OCI-LY3 (cell line): ENCODE measurements around the gene FHOD3.

Experiments
- H2AFZ ChIP-seq: fragments of 200-600, 300-600 bp; shearing (Covaris generic); 2 replicates; pipeline ENCODE4 v1.6.0; 2014; ENCODE audit warnings: antibody characterized with exemption, low read depth, low read length
- H3K27ac ChIP-seq: fragments of 200-600, 300-600 bp; sonication (generic); 2 replicates; pipeline ENCODE4 v1.5.1; 2014; ENCODE audit warnings: mild to moderate bottlenecking, low read length, moderate library complexity, mixed read lengths
- H3K27me3 ChIP-seq: fragments of 200-600, 300-600 bp; sonication (generic); 2 replicates; pipeline ENCODE4 v1.6.1; 2014; ENCODE audit warnings: low read depth, low read length, mixed read lengths
- H3K36me3 ChIP-seq: fragments of 200-600, 300-600 bp; sonication (generic); replicated peaks from 2 replicates; pipeline ENCODE3; 2014; ENCODE audit warnings: low read depth, low read length, mixed read lengths
- H3K4me1 ChIP-seq: fragments of 300-600, 200-600 bp; sonication (generic); 2 replicates; pipeline ENCODE4 v1.6.1; 2014; ENCODE audit warnings: low read length, mixed read lengths
- H3K4me2 ChIP-seq: fragments of 200-600, 300-600 bp; sonication (generic); 2 replicates; pipeline ENCODE4 v1.6.1; 2014; ENCODE audit warnings: low read length, mixed read lengths
- H3K4me3 ChIP-seq: fragments of 300-600, 200-600 bp; sonication (generic); 2 replicates; pipeline ENCODE4 v1.5.1; 2014; ENCODE audit warnings: antibody characterized with exemption, mild to moderate bottlenecking, low read length, moderate library complexity
- H3K79me2 ChIP-seq: fragments of 300-600, 200-600 bp; shearing (Covaris generic); 2 replicates; pipeline ENCODE4 v1.6.1; 2014; ENCODE audit warnings: mild to moderate bottlenecking, low read length, mixed read lengths
- H3K9ac ChIP-seq: fragments of 300-600, 200-600 bp; shearing (Covaris generic); 2 replicates; pipeline ENCODE4 v1.6.0; 2014; ENCODE audit warnings: mild to moderate bottlenecking, low read length, moderate library complexity
- H3K9me3 ChIP-seq: fragments of 200-600, 300-600 bp; shearing (Covaris generic); 2 replicates; pipeline ENCODE4 v1.6.1; 2014; ENCODE audit warnings: low read length, mixed read lengths; ENCODE audit not compliant: insufficient read depth
- H4K20me1 ChIP-seq: fragments of 200-600, 300-600 bp; sonication (generic); 2 replicates; pipeline ENCODE4 v1.6.1; 2016; ENCODE audit warnings: low read length, mixed read lengths; ENCODE audit not compliant: insufficient read depth
- EZH2phosphoT487 ChIP-seq: fragments of 200-600 bp; shearing (Covaris generic); IDR thresholded peaks from 2 replicates; pipeline ENCODE4 v1.6.1; 2018; ENCODE audit warnings: antibody characterized with exemption, mixed run types, low read depth
- TF ChIP-seq, protein P1 (sequence below): fragments of 200-600, 300-600 bp; sonication (generic); IDR thresholded peaks from 2 replicates; pipeline ENCODE4 v1.5.1; 2014; ENCODE audit warnings: antibody characterized with exemption, low read length, low read depth

FHOD3 gene

DNA sequence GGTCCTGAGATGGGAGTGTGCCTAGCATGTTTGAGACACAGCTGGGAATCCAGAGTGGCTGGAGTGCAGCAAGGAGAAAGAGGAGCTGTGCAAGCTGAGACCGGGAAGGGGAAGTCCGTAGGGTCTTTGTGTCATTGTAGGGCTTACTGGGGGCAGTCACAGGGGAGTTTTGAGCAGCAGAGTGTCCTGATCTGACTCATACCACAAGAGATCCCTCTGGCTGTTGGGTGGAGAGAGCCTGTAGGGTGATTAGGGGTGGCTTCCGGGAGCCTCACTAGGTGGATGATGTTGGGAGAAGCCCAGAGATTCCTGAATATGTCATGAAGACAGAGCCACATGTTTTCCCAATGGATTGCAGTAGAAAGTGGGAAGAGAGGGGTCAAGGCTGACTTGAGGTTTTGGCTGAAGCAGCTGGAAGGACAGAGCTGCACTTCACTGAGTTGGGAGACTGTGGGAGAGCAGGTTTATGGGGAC lies 30.9 kb downstream of the FHOD3 start:
- Histone ChIP-seq H3K4me3 (no peak overlapping the region), H3K4me2 (no peak overlapping the region), H4K20me1 (no peaks in the 10 kb centered on the region), H3K4me1 (no peaks in the 10 kb centered on the region), H3K27me3 (peaks cover 28% of the 10 kb centered on the region; the same call in 1 of the 2 replicates), H3K9me3 (no peaks in the 10 kb centered on the region), H2AFZ (no peak overlapping the region), H3K9ac (no peak overlapping the region), H3K27ac (no peak overlapping the region), H3K36me3 (no peaks in the 10 kb centered on the region), H3K79me2 (no peaks in the 10 kb centered on the region)
- TF ChIP-seq EZH2phosphoT487: no peak
- TF ChIP-seq, protein P1, sequence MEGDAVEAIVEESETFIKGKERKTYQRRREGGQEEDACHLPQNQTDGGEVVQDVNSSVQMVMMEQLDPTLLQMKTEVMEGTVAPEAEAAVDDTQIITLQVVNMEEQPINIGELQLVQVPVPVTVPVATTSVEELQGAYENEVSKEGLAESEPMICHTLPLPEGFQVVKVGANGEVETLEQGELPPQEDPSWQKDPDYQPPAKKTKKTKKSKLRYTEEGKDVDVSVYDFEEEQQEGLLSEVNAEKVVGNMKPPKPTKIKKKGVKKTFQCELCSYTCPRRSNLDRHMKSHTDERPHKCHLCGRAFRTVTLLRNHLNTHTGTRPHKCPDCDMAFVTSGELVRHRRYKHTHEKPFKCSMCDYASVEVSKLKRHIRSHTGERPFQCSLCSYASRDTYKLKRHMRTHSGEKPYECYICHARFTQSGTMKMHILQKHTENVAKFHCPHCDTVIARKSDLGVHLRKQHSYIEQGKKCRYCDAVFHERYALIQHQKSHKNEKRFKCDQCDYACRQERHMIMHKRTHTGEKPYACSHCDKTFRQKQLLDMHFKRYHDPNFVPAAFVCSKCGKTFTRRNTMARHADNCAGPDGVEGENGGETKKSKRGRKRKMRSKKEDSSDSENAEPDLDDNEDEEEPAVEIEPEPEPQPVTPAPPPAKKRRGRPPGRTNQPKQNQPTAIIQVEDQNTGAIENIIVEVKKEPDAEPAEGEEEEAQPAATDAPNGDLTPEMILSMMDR: no peak

DNA sequence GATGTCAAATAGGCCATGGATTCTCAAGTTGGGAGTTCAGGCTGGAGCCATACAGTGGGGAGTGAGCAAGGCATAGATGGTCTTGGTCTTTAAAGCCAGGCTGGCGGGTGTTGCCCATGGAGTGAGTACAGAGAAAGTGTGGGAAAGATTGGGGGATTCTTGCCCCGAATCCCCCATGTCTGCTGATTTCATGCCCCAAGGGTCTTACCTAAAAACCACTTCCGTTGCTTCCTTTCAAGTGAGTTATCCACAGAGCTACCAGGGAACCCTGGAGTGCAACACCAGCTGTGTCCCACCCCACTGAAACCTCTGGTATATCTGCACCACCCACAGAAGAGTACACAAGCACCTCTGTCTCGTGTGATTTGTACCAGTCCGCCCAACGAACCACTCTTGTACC lies 31.4 kb downstream of the FHOD3 start:
- Histone ChIP-seq H3K4me2 (no peak overlapping the region), H3K27me3 (peaks cover 28% of the 10 kb centered on the region; the same call in 1 of the 2 replicates), H3K79me2 (no peaks in the 10 kb centered on the region), H4K20me1 (no peaks in the 10 kb centered on the region), H2AFZ (no peak overlapping the region), H3K4me1 (no peaks in the 10 kb centered on the region), H3K27ac (no peak overlapping the region), H3K4me3 (no peak overlapping the region), H3K9me3 (no peaks in the 10 kb centered on the region), H3K9ac (no peak overlapping the region), H3K36me3 (no peaks in the 10 kb centered on the region)
- TF ChIP-seq, protein P1: no peak
- no peak for TF ChIP-seq EZH2phosphoT487

DNA sequence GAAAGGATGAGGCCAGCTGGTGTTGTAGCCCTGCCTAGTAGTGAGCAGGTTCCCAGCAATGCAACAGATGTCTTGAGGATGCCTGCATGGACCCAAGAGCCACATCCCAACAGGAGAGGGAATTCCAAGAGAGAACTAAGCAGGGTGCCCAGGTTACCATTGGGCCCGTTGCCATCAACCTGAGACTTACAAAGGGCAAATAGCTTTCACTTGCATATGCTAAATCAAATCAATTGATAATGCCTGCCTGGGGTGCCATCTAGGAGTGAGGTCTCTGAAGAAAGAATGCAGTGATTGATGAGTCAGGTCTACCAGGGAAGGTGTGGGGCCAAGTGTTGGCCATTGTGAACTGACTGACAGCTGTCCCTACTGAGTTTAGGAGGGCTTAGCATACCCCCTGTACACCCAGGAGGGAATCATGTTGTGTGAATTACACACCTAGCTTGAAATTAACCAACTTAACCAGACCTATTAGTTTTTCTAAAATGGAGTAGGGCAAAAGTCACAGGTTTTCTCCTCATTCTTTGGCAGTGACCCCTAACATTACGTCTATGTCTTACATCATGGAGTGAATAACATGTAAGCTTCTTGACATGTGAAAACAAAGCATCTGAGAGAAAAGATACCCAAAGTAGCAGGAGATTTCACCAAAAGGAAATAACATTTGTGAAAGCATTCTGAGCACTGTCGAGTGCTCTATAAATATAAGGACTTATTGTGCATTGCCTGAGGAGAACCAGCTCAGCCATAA lies 32.3 kb downstream of the FHOD3 start:
- no peak overlapping the region for H2AFZ ChIP-seq
- H3K27me3 ChIP-seq: peaks cover 28% of the 10 kb centered on the region; the same call in 1 of the 2 replicates
- H3K4me2 ChIP-seq: no peak overlapping the region
- H3K79me2 ChIP-seq: no peaks in the 10 kb centered on the region
- H3K36me3 ChIP-seq: no peaks in the 10 kb centered on the region
- no peak overlapping the region for H3K9ac ChIP-seq
- TF ChIP-seq, protein P1: no peak
- TF ChIP-seq EZH2phosphoT487: no peak
- H3K27ac ChIP-seq: no peak overlapping the region
- H3K4me1 ChIP-seq: no peaks in the 10 kb centered on the region
- H3K4me3 ChIP-seq: no peak overlapping the region
- H4K20me1 ChIP-seq: no peaks in the 10 kb centered on the region
- H3K9me3 ChIP-seq: no peaks in the 10 kb centered on the region

DNA sequence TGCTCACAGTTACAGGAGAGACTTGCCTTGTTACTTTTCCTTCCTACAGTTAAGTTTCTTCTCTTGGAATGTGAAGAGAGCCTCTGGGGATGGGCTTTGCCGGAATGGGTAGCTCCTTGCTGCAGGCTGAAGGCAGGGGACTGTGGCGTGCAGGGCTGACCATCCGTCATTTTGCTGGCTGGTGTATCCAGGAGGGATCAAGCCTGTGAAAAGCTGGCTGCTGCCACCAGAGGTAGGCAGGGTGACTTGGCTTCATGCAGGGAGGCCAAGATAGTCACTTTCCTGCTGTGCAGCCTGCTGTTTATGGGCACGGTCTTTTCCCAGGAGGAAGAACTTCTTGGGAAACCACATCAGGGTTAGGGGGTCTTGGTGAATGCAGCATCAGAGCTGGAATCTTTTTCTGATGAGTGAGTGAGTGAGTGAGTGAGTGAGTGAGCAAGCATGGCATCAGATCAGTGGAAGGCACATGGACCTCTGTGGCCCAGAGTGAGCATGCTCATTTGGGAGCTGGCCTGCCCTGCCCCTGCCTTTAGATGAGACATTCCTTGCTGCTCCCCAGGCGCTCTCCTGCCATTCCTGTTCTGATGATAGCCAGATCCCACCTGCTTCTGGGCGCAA lies 33.0 kb downstream of the FHOD3 start:
- H3K79me2 ChIP-seq: no peaks in the 10 kb centered on the region
- no peak overlapping the region for H3K9ac ChIP-seq
- no peaks in the 10 kb centered on the region for H3K9me3 ChIP-seq
- no peak overlapping the region for H2AFZ ChIP-seq
- H3K4me3 ChIP-seq: no peak overlapping the region
- TF ChIP-seq, protein P1: no peak
- no peak for TF ChIP-seq EZH2phosphoT487
- peaks cover 26% of the 10 kb centered on the region; the same call in 1 of the 2 replicates for H3K27me3 ChIP-seq
- no peaks in the 10 kb centered on the region for H3K36me3 ChIP-seq
- H3K4me2 ChIP-seq: no peak overlapping the region
- H3K27ac ChIP-seq: no peak overlapping the region
- H4K20me1 ChIP-seq: no peaks in the 10 kb centered on the region
- H3K4me1 ChIP-seq: no peaks in the 10 kb centered on the region
